Mesenchymal stem cell (in vitro differentiated cells and primary cell): ENCODE results near the gene PRDM12.

Source experiments
- DNase-seq: peaks from one replicate; pipeline ENCODE4 v3.0.0-alpha.2; 2013
- H2AFZ ChIP-seq: one replicate; pipeline ENCODE4 v1.6.1; 2013; ENCODE audit warnings: low read depth, mild to moderate bottlenecking, control low read depth, inconsistent platforms, low read length, moderate library complexity
- H2AK5ac ChIP-seq: 2 replicates; pipeline ENCODE4 v1.6.1; 2013; ENCODE audit warnings: low read length, moderate library complexity, mild to moderate bottlenecking, inconsistent platforms; ENCODE audit not compliant: severe bottlenecking
- H2BK120ac ChIP-seq: one replicate; pipeline ENCODE4 v1.6.1; 2013; ENCODE audit warnings: low read depth, mild to moderate bottlenecking, inconsistent platforms, low read length, moderate library complexity
- H2BK12ac ChIP-seq, 2 experiments: one replicate each; pipeline ENCODE4 v1.6.1; 2013; ENCODE audit warnings: inconsistent platforms in 2 of 2, low read length in 2 of 2, mild to moderate bottlenecking in 2 of 2, moderate library complexity in 2 of 2, control low read depth in 1 of 2
- H2BK15ac ChIP-seq: one replicate; pipeline ENCODE4 v1.6.1; 2013; ENCODE audit warnings: mild to moderate bottlenecking, low read depth, inconsistent platforms; ENCODE audit not compliant: poor library complexity, severe bottlenecking
- H2BK5ac ChIP-seq: 2 replicates; pipeline ENCODE4 v1.6.1; 2013; ENCODE audit warnings: low read depth, mild to moderate bottlenecking, low read length, control low read depth, inconsistent platforms; ENCODE audit not compliant: poor library complexity, severe bottlenecking
- H3K14ac ChIP-seq, 2 experiments: one replicate each; pipeline ENCODE4 v1.6.1; 2013; ENCODE audit warnings: inconsistent platforms in 2 of 2, low read length in 2 of 2, control low read depth in 1 of 2, mild to moderate bottlenecking in 1 of 2, moderate library complexity in 1 of 2
- H3K18ac ChIP-seq, 2 experiments: one replicate each; pipeline ENCODE4 v1.6.1; 2013; ENCODE audit warnings: inconsistent platforms in 2 of 2, low read length in 2 of 2, control low read depth in 1 of 2, low read depth in 1 of 2, mild to moderate bottlenecking in 1 of 2
- H3K23ac ChIP-seq, 2 experiments: one replicate each; pipeline ENCODE4 v1.6.1; 2013; ENCODE audit warnings: inconsistent platforms in 2 of 2, low read length in 2 of 2, mild to moderate bottlenecking in 2 of 2, moderate library complexity in 2 of 2, control low read depth in 1 of 2
- H3K27ac ChIP-seq: 2 replicates; pipeline ENCODE4 v1.5.1; 2013; ENCODE audit warnings: mild to moderate bottlenecking, moderate library complexity, low read length, control low read depth, inconsistent platforms; ENCODE audit not compliant: poor library complexity, severe bottlenecking
- H3K27me3 ChIP-seq, 2 experiments: 2 replicates each; pipeline versions ENCODE4 v1.6.1 to v1.7.0; 2013; ENCODE audit warnings: low read length in 2 of 2, mild to moderate bottlenecking in 2 of 2, moderate library complexity in 2 of 2, control low read depth in 1 of 2, inconsistent platforms in 1 of 2; ENCODE audit not compliant: control insufficient read depth in 1 of 2, insufficient read depth in 1 of 2
- H3K36me3 ChIP-seq, 2 experiments: 2 replicates each; pipeline versions ENCODE4 v1.6.1 to v1.7.0; 2013; ENCODE audit warnings: low read length in 2 of 2, control low read depth in 1 of 2, inconsistent platforms in 1 of 2, low read depth in 1 of 2, mild to moderate bottlenecking in 1 of 2; ENCODE audit not compliant: insufficient read depth in 2 of 2, control insufficient read depth in 1 of 2
- H3K4ac ChIP-seq, 2 experiments: one replicate each; pipeline ENCODE4 v1.6.1; 2013; ENCODE audit warnings: inconsistent platforms in 2 of 2, low read length in 2 of 2, mild to moderate bottlenecking in 2 of 2, moderate library complexity in 2 of 2, control low read depth in 1 of 2, low read depth in 1 of 2
- H3K4me1 ChIP-seq: 2 replicates; pipeline ENCODE4 v1.6.1; 2013; ENCODE audit warnings: low read depth, low read length, control low read depth; ENCODE audit not compliant: control insufficient read depth, insufficient read depth
- H3K4me2 ChIP-seq: 2 replicates; pipeline ENCODE4 v1.6.1; 2013; ENCODE audit warnings: low read length, mild to moderate bottlenecking, inconsistent platforms; ENCODE audit not compliant: poor library complexity, severe bottlenecking
- H3K4me3 ChIP-seq, 2 experiments: 2 replicates each; pipeline versions ENCODE4 v1.5.1 to v1.7.0; 2013; ENCODE audit warnings: low read length in 2 of 2, mild to moderate bottlenecking in 2 of 2, control low read depth in 1 of 2, low read depth in 1 of 2; ENCODE audit not compliant: insufficient read depth in 1 of 2
- H3K79me1 ChIP-seq: replicated peaks from 2 replicates; pipeline ENCODE4 v1.6.1; 2013; ENCODE audit warnings: mild to moderate bottlenecking, control low read depth, low read length, inconsistent platforms; ENCODE audit not compliant: poor library complexity, severe bottlenecking
- H3K9ac ChIP-seq: 2 replicates; pipeline ENCODE4 v1.7.0; 2013; ENCODE audit warnings: mild to moderate bottlenecking, low read length, moderate library complexity
- H3K9me3 ChIP-seq: 2 replicates; pipeline ENCODE4 v1.7.0; 2013; ENCODE audit warnings: mild to moderate bottlenecking, low read length; ENCODE audit not compliant: control insufficient read depth
- H4K8ac ChIP-seq: one replicate; pipeline ENCODE4 v1.6.1; 2013; ENCODE audit warnings: inconsistent platforms, mild to moderate bottlenecking, low read length, moderate library complexity
- H4K91ac ChIP-seq: one replicate; pipeline ENCODE4 v1.6.1; 2013; ENCODE audit warnings: mild to moderate bottlenecking, low read length, inconsistent platforms
- WGBS: methylation state at CpG from one replicate; pipeline ENCODE4 v1.1.7; 2013; ENCODE audit warnings: mixed read lengths; 5-methylcytosine and 5-hydroxymethylcytosine counted together

PRDM12 gene

GRCh38 chr9:130693426-130694191 lies 29.2 kb downstream of the PRDM12 start, which contains the start of gene EXOSC2:
Gene EXOSC2, plus strand, starts transcription at chr9:130693780. Its CDS starts 12 bp downstream, at chr9:130693792.
- Histone ChIP-seq H3K27me3 (no peaks in the 10 kb centered on the region), H2BK5ac (no peak within 1 kb of the TSS), H3K36me3 (peaks cover 14 to 33% of the 10 kb centered on the region in 2 experiments), H3K4me2 (peak within 1 kb of the TSS; percentile 91), H3K4ac (peak within 1 kb of the TSS; percentile 20 to 33), H3K4me1 (peaks cover 10% of the 10 kb centered on the region), H3K79me1 (peaks cover 16% of the 10 kb centered on the region), H4K8ac (peak within 1 kb of the TSS; percentile 96), H3K18ac (peak within 1 kb of the TSS; percentile 25 to 52), H3K27ac (no peak within 1 kb of the TSS), H3K23ac (no peak within 1 kb of the TSS), H3K14ac (peak within 1 kb of the TSS in 1 of 2 experiments; percentile 19), H3K4me3 (peak within 1 kb of the TSS; percentile 62 to 91), H3K9me3 (no peaks in the 10 kb centered on the region), H3K9ac (peak within 1 kb of the TSS; percentile 92), H2BK120ac (no peak within 1 kb of the TSS), H2AFZ (peak within 1 kb of the TSS; percentile 60), H4K91ac (no peak within 1 kb of the TSS), H2BK15ac (no peak within 1 kb of the TSS), H2AK5ac (no peak within 1 kb of the TSS), H2BK12ac (peak within 1 kb of the TSS in 1 of 2 experiments; percentile 0)
- peak; percentile 98 for DNase-seq
- WGBS: under 1% methylated on average over 38 of the region's 40 CpGs

- no peak overlapping the region for H3K14ac ChIP-seq
- no peak overlapping the region for H2AK5ac ChIP-seq
- H3K18ac ChIP-seq: no peak overlapping the region
- H4K91ac ChIP-seq: no peak overlapping the region
- no peak overlapping the region for H2BK12ac ChIP-seq
- peaks cover 10% of the 10 kb centered on the region for H3K4me1 ChIP-seq
- H2BK5ac ChIP-seq: no peak overlapping the region
- WGBS: 0% methylated on average over 1 of the region's 8 CpGs
- H3K27me3 ChIP-seq: no peaks in the 10 kb centered on the region
- peak overlapping the region; percentile 59 for H2AFZ ChIP-seq
- H3K4me3 ChIP-seq: peak overlapping the region; percentile 62 to 91
- H3K36me3 ChIP-seq: peaks cover 15 to 39% of the 10 kb centered on the region in 2 experiments
- no peak for DNase-seq
- H2BK120ac ChIP-seq: no peak overlapping the region
- H2BK15ac ChIP-seq: no peak overlapping the region
- H3K79me1 ChIP-seq: peaks cover 16% of the 10 kb centered on the region
- H3K9ac ChIP-seq: peak overlapping the region; percentile 92
- peak overlapping the region in 1 of 2 experiments; percentile 2 for H3K4ac ChIP-seq
- peak overlapping the region; percentile 91 for H3K4me2 ChIP-seq
- no peak overlapping the region for H3K27ac ChIP-seq
- no peak overlapping the region for H4K8ac ChIP-seq
- H3K23ac ChIP-seq: no peak overlapping the region
- no peaks in the 10 kb centered on the region for H3K9me3 ChIP-seq
These were observed 29.8 kb downstream of the PRDM12 start for GRCh38 chr9:130694205-130694604.

- Histone ChIP-seq H2BK120ac (no peak overlapping the region), H2AFZ (no peak overlapping the region), H3K14ac (no peak overlapping the region), H3K9me3 (no peaks in the 10 kb centered on the region), H3K36me3 (peaks cover 24 to 51% of the 10 kb centered on the region in 2 experiments), H3K18ac (no peak overlapping the region), H3K9ac (no peak overlapping the region), H2BK5ac (no peak overlapping the region), H3K27me3 (no peaks in the 10 kb centered on the region), H3K4me1 (peaks cover 10% of the 10 kb centered on the region), H4K91ac (no peak overlapping the region), H2AK5ac (no peak overlapping the region), H3K27ac (no peak overlapping the region), H3K4me3 (no peak overlapping the region), H2BK15ac (no peak overlapping the region), H3K4me2 (no peak overlapping the region), H3K23ac (no peak overlapping the region), H4K8ac (no peak overlapping the region), H2BK12ac (no peak overlapping the region), H3K4ac (no peak overlapping the region), H3K79me1 (peaks cover 21% of the 10 kb centered on the region)
- no peak for DNase-seq
- 98% methylated on average over 4 of the region's 4 CpGs for WGBS
These were observed 31.8 kb downstream of the PRDM12 start for GRCh38 chr9:130696139-130696650.

GRCh38 chr9:130696996-130697395 lies 32.6 kb downstream of the PRDM12 start:
- H2BK5ac ChIP-seq: no peak overlapping the region
- H3K27me3 ChIP-seq: no peaks in the 10 kb centered on the region
- no peak overlapping the region for H2AK5ac ChIP-seq
- no peak overlapping the region for H3K18ac ChIP-seq
- H2BK12ac ChIP-seq: no peak overlapping the region
- no peak for DNase-seq
- no peak overlapping the region for H2BK15ac ChIP-seq
- no peak overlapping the region for H2BK120ac ChIP-seq
- no peaks in the 10 kb centered on the region for H3K9me3 ChIP-seq
- H4K8ac ChIP-seq: no peak overlapping the region
- H3K14ac ChIP-seq: no peak overlapping the region
- H3K4me2 ChIP-seq: no peak overlapping the region
- 90% methylated on average over 8 of the region's 8 CpGs for WGBS
- peaks cover 27% of the 10 kb centered on the region for H3K79me1 ChIP-seq
- H3K9ac ChIP-seq: no peak overlapping the region
- no peak overlapping the region for H3K23ac ChIP-seq
- no peak overlapping the region for H4K91ac ChIP-seq
- no peak overlapping the region for H2AFZ ChIP-seq
- H3K4ac ChIP-seq: no peak overlapping the region
- H3K36me3 ChIP-seq: peaks cover 31 to 59% of the 10 kb centered on the region in 2 experiments
- no peak overlapping the region for H3K4me3 ChIP-seq
- H3K27ac ChIP-seq: no peak overlapping the region
- H3K4me1 ChIP-seq: peaks cover 14% of the 10 kb centered on the region
